GM12864 (cell line): ENCODE measurements around the gene AP4M1.
A peak's percentile ranks its signal among the peaks of the same experiment; 100 is the strongest.

ENCODE experiments used
- DNase-seq: peaks from one replicate; pipeline ENCODE4 v3.0.0-alpha.2; 2011; ENCODE audit warnings: low read depth
- H3K4me3 ChIP-seq: 2 replicates; pipeline ENCODE4 v1.5.1; 2011; ENCODE audit warnings: mild to moderate bottlenecking, low read depth, low read length, control low read depth
- CTCF ChIP-seq: IDR thresholded peaks from 2 replicates; pipeline ENCODE4 v1.5.1; 2011; ENCODE audit warnings: low read depth, mild to moderate bottlenecking, moderate library complexity, low read length, control low read depth, inconsistent platforms; ENCODE audit errors: missing control alignments

AP4M1 gene

GRCh38 chr7:100101016-100101862 is at the start of gene AP4M1, which contains the start of gene MCM7:
Gene AP4M1 (plus strand): TSS chr7:100101643. CDS start chr7:100101715, 72 bp downstream.
Gene MCM7 (minus strand): TSS chr7:100101397. CDS start chr7:100101294, 103 bp downstream.
- TF ChIP-seq CTCF: no peak
- DNase-seq: peak; percentile 95
- H3K4me3 ChIP-seq: peak within 1 kb of the TSS; percentile 93

- no peak overlapping the region for H3K4me3 ChIP-seq
- no peak for TF ChIP-seq CTCF
- DNase-seq: peak; percentile 10
Measured at GRCh38 chr7:100053215-100053614, 48.2 kb upstream of the AP4M1 start.

- no peak for DNase-seq
- TF ChIP-seq CTCF: no peak
Measured at GRCh38 chr7:100057006-100057405, 44.4 kb upstream of the AP4M1 start.

GRCh38 chr7:100059251-100059739 is 42.1 kb upstream of the AP4M1 start:
- no peak for DNase-seq
- TF ChIP-seq CTCF: no peak
- no peak overlapping the region for H3K4me3 ChIP-seq

More at GRCh38 chr7:100057006-100057405, 44.4 kb upstream of the AP4M1 start:
- no peak overlapping the region for H3K4me3 ChIP-seq

GRCh38 chr7:100061518-100062193 is 39.8 kb upstream of the AP4M1 start:
- no peak overlapping the region for H3K4me3 ChIP-seq
- no peak for DNase-seq
- TF ChIP-seq CTCF: no peak

- TF ChIP-seq CTCF: no peak
- DNase-seq: no peak
- no peak overlapping the region for H3K4me3 ChIP-seq
Measured at GRCh38 chr7:100063376-100063775, 38.1 kb upstream of the AP4M1 start.
